NB4 (cell line): ENCODE measurements around the gene ENO3.

ENCODE experiments used
- POLR2A ChIP-seq: IDR thresholded peaks from 2 replicates; pipeline ENCODE4 v1.6.1; 2011; ENCODE audit warnings: mild to moderate bottlenecking; ENCODE audit not compliant: insufficient read length; ENCODE audit errors: extremely low read depth
- TF ChIP-seq, protein P1 (sequence below): IDR thresholded peaks from one replicate; pipeline ENCODE4 v1.5.1; 2012; ENCODE audit warnings: low read depth, low read length
- TF ChIP-seq, protein P2 (sequence below): IDR thresholded peaks from 2 replicates; pipeline ENCODE4 v1.6.1; 2011; ENCODE audit warnings: low read depth, low read length

DNA sequence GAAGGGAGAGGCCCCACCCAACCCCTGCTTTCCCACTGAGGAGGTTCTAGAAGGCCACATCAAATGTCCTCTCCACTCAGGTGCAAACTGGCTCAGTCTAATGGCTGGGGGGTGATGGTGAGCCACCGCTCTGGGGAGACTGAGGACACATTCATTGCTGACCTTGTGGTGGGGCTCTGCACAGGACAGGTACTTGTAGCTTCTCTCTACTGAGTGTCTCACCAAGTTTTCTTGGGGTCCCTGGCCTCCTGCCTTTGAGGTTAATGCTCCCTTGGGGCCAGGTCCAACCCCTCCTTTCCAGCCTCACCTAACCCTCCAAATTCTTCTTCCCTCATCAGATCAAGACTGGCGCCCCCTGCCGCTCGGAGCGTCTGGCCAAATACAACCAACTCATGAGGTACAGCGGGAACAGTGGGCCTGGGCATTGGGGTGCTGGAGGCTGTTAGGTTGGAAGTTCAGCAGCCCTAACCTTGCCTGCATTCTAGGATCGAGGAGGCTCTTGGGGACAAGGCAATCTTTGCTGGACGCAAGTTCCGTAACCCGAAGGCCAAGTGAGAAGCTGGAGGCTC is 5.7 kb downstream of the ENO3 start:
- TF ChIP-seq, protein P1, sequence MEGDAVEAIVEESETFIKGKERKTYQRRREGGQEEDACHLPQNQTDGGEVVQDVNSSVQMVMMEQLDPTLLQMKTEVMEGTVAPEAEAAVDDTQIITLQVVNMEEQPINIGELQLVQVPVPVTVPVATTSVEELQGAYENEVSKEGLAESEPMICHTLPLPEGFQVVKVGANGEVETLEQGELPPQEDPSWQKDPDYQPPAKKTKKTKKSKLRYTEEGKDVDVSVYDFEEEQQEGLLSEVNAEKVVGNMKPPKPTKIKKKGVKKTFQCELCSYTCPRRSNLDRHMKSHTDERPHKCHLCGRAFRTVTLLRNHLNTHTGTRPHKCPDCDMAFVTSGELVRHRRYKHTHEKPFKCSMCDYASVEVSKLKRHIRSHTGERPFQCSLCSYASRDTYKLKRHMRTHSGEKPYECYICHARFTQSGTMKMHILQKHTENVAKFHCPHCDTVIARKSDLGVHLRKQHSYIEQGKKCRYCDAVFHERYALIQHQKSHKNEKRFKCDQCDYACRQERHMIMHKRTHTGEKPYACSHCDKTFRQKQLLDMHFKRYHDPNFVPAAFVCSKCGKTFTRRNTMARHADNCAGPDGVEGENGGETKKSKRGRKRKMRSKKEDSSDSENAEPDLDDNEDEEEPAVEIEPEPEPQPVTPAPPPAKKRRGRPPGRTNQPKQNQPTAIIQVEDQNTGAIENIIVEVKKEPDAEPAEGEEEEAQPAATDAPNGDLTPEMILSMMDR = no peak
- TF ChIP-seq POLR2A = no peak
- TF ChIP-seq, protein P2, sequence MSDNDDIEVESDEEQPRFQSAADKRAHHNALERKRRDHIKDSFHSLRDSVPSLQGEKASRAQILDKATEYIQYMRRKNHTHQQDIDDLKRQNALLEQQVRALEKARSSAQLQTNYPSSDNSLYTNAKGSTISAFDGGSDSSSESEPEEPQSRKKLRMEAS = no peak
